Kidney (tissue), 14 donors: ENCODE measurements around the gene KPNB1. TPM values are rescaled to one million over a fixed set of nuclear protein-coding genes. Genes with fewer than 3 reads are reported as not detected.

ENCODE experiments used
- DNase-seq, 5 donors: peaks; one replicate each; pipeline ENCODE4 v3.0.0-alpha.2; 2013 to 2020
- FAIRE-seq: peaks from 2 replicates; lab custom pipeline; 2012; peaks lifted over from hg19 to GRCh38; lab: Jason Lieb, UNC
- H3K27ac ChIP-seq, 2 donors: one replicate each; pipeline ENCODE4 v1.7.0; 2013; ENCODE audit warnings: low read depth in 2 of 2, low read length in 2 of 2, inconsistent platforms in 1 of 2
- H3K27me3 ChIP-seq: one replicate; pipeline ENCODE4 v1.7.1; 2013; ENCODE audit warnings: low read length, inconsistent platforms; ENCODE audit not compliant: control insufficient read depth, insufficient read depth
- H3K36me3 ChIP-seq, 3 donors: one replicate each; pipeline versions ENCODE4 v1.7.0 to v1.7.1; 2013; ENCODE audit warnings: low read length in 3 of 3, control low read depth in 1 of 3, inconsistent platforms in 1 of 3; ENCODE audit not compliant: insufficient read depth in 3 of 3, control insufficient read depth in 2 of 3
- H3K4me1 ChIP-seq, 3 donors: one replicate each; pipeline versions ENCODE4 v1.7.0 to v1.7.1; 2013; ENCODE audit warnings: low read length in 3 of 3, inconsistent platforms in 1 of 3, low read depth in 1 of 3; ENCODE audit not compliant: control insufficient read depth in 2 of 3, insufficient read depth in 2 of 3
- H3K4me3 ChIP-seq, 3 donors: one replicate each; pipeline versions ENCODE4 v1.7.0 to v1.8.1; 2013; ENCODE audit warnings: low read length in 3 of 3, control low read depth in 1 of 3, inconsistent platforms in 1 of 3
- H3K9ac ChIP-seq, 3 donors: one replicate each; pipeline versions ENCODE4 v1.7.0 to v1.7.1; 2013; ENCODE audit warnings: low read length in 3 of 3, control low read depth in 1 of 3, inconsistent platforms in 1 of 3
- H3K9me3 ChIP-seq, 3 donors: one replicate each; pipeline versions ENCODE4 v1.7.0 to v1.7.1; 2013; ENCODE audit warnings: low read length in 3 of 3, control low read depth in 1 of 3, inconsistent platforms in 1 of 3; ENCODE audit not compliant: control insufficient read depth in 2 of 3, insufficient read depth in 1 of 3
- CTCF ChIP-seq: IDR thresholded peaks from 3 replicates; pipeline ENCODE4 v1.5.1; 2012; ENCODE audit warnings: mild to moderate bottlenecking, moderate library complexity, borderline replicate concordance; ENCODE audit not compliant: insufficient read depth; ENCODE audit errors: extremely low read depth
- intact Hi-C: fragments of 100-400 bp; cut with DNase I; formaldehyde crosslinking; loops from one replicate; pipeline ENCODE4 v1.11.1; 2022
- polyA plus RNA-seq: library from polyadenylated mRNA; stranded (reverse); fragments of 350-450 nt; fragmentation: Illumina TruSeq; extraction: RNeasy Lipid Tissue Mini Kit (QIAGEN cat#74804); gene quantifications from one replicate; pipeline ENCODE4 v1.2.3, GENCODE V29; 2014; ENCODE audit warnings: low read depth, low replicate concordance; ENCODE audit not compliant: insufficient read depth
- total RNA-seq: library from RNA; stranded (reverse); fragmentation: NEBNext Ultra II Directional; extraction: Animal tissue kit (Norgen Biotek cat#: 25700); gene quantifications from one replicate; pipeline ENCODE4 v1.2.1, GENCODE V29; 2021
- donor health status: control.
- donor health status: control.
- donor health status: control.
- donor health status: control.
- donor health status: control.
- donor health status: DM: yes; HTN: yes; CAD: no.
- donor health status: Normal renal cell carcinoma (clear cell type).

Gene KPNB1
- total and polyA plus RNA-seq, 2 donors from 2014 or later: 49.1 to 220 TPM

GRCh38 chr17:47628014-47628566 is 21.6 kb upstream of the KPNB1 start:
- intact Hi-C loops: no loop called here
- DNase-seq (no peak), FAIRE-seq (no peak)
- H3K4me3 ChIP-seq: no peak overlapping the region
- no peak for TF ChIP-seq CTCF
- H3K4me1 ChIP-seq: no peaks in the 10 kb centered on the region
- peaks cover 0 to 9% (median 4%) of the 10 kb centered on the region in 3 donors for H3K36me3 ChIP-seq
- H3K9me3 ChIP-seq: no peaks in the 10 kb centered on the region
- H3K27me3 ChIP-seq: no peaks in the 10 kb centered on the region
- H3K9ac ChIP-seq: no peak overlapping the region
- no peak overlapping the region for H3K27ac ChIP-seq

- no peak overlapping the region for H3K27ac ChIP-seq
- intact Hi-C loops: no loop called here
- FAIRE-seq: no peak
Measured at GRCh38 chr17:47629826-47630225, 19.9 kb upstream of the KPNB1 start.

GRCh38 chr17:47630614-47631013 is 19.1 kb upstream of the KPNB1 start:
- H3K9ac ChIP-seq: no peak overlapping the region
- no peaks in the 10 kb centered on the region for H3K9me3 ChIP-seq
- TF ChIP-seq CTCF: no peak
- intact Hi-C loops: no loop called here
- H3K36me3 ChIP-seq: peaks cover 0 to 5% (median 3%) of the 10 kb centered on the region in 3 donors
- H3K4me1 ChIP-seq: no peaks in the 10 kb centered on the region
- DNase-seq: no peak
- peak overlapping the region in 1 of 2 donors; percentile 5 for H3K27ac ChIP-seq
- H3K27me3 ChIP-seq: no peaks in the 10 kb centered on the region
- FAIRE-seq: no peak
- no peak overlapping the region for H3K4me3 ChIP-seq

More at GRCh38 chr17:47629826-47630225, 19.9 kb upstream of the KPNB1 start:
- no peak for TF ChIP-seq CTCF
- DNase-seq: peak in 2 of 5 donors; percentile 11 to 24
- peaks cover 0 to 5% (median 3%) of the 10 kb centered on the region in 3 donors for H3K36me3 ChIP-seq
- H3K4me3 ChIP-seq: no peak overlapping the region
- H3K9me3 ChIP-seq: no peaks in the 10 kb centered on the region
- H3K4me1 ChIP-seq: no peaks in the 10 kb centered on the region
- H3K27me3 ChIP-seq: no peaks in the 10 kb centered on the region
- no peak overlapping the region for H3K9ac ChIP-seq

- H3K27me3 ChIP-seq: no peaks in the 10 kb centered on the region
- FAIRE-seq: no peak
- H3K4me3 ChIP-seq: no peak overlapping the region
- H3K4me1 ChIP-seq: no peaks in the 10 kb centered on the region
- intact Hi-C loops: no loop called here
- TF ChIP-seq CTCF: no peak
- no peak for DNase-seq
- H3K9ac ChIP-seq: no peak overlapping the region
- H3K27ac ChIP-seq: no peak overlapping the region
- H3K36me3 ChIP-seq: peaks cover 0 to 5% (median 3%) of the 10 kb centered on the region in 3 donors
- H3K9me3 ChIP-seq: no peaks in the 10 kb centered on the region
Measured at GRCh38 chr17:47632991-47633390, 16.7 kb upstream of the KPNB1 start.
